GM21381 (cell line): Measurements from ENCODE around the gene CHRNE.
"Not testable (repeated sequence)": the region's sequence is repeated elsewhere in the genome, so short reads cannot be mapped to it uniquely, and the experiment has no call there.

Experiments used
- ATAC-seq: cut with Tn5 transposase; IDR thresholded peaks from one replicate; pipeline ENCODE4 v1.9.1; 2021; ENCODE audit warnings: mild to moderate bottlenecking, moderate library complexity; ENCODE audit not compliant: unreplicated experiment

CHRNE gene

GRCh38 chr17:4908301-4908700 lies 5.4 kb upstream of the CHRNE start:
- no peak for ATAC-seq

DNA sequence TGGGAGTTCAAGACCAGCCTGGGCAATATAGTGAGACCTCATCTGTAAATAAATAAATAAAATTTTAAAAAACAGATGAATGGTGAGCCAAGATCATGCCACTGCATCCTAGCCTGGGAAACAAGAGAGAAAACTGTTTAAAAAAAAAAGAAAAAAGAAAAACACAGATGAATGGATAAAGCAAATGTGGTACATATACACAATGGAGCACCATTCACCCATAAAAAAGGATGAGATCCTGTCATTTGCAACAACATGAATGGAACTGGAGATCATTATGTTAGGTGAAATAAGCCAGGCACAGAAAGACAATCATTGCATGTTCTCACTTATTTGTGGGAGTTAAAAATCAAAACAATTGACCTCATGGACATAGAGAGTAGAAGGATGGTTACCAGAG lies 3.7 kb upstream of the CHRNE start:
- ATAC-seq = not testable (repeated sequence)

DNA sequence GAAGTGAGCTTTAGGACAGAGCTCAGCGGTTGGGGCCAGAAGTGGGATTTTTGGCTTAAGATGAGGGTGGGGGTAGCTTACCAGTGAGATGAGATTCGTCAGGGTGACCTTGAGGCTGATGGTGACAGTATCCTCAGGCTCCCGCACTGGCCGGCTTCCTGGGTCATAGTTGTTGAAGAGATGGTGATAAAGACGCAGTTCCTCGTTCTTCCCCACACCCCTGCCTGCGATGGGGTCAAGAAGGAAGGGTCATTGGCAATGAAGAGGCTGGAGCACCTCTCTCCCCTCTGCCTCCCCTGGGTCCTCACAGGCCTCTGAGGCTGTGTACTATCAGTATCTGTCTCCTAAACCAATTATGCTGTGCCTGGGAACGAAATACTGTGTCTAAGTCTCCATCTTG lies 358 bp downstream of the CHRNE start:
- no peak for ATAC-seq

GRCh38 chr17:4901648-4902344 lies 1.1 kb downstream of the CHRNE start:
- no peak for ATAC-seq

DNA sequence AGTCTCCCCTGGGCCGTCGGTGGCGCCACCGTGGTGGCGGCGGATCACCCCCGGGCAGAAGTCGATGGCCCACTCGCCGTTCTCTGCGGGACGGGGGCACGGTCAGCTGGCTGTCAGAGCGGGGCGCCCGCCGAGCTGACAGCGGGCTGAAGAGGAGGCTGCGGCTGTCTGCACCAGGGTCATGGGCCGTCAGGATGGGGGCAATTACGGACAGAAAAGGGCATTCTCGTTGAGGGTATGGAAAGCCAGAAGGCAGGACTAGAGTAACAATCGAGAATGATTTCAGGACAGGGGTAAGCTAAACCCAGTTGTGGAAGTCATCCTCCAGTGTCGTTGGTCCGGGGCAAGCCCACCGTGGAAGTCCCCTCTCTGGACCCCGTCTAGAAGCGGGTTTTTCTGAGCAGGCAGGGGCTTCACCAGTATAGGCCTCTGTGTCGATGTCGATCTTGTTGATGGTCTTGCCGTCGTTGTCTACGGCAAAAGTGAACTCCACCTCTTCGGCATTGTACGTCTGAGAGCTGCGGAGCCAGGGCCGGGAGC lies 1.7 kb downstream of the CHRNE start:
- ATAC-seq = no peak

GRCh38 chr17:4900231-4901107 lies 2.4 kb downstream of the CHRNE start:
- ATAC-seq = no peak

DNA sequence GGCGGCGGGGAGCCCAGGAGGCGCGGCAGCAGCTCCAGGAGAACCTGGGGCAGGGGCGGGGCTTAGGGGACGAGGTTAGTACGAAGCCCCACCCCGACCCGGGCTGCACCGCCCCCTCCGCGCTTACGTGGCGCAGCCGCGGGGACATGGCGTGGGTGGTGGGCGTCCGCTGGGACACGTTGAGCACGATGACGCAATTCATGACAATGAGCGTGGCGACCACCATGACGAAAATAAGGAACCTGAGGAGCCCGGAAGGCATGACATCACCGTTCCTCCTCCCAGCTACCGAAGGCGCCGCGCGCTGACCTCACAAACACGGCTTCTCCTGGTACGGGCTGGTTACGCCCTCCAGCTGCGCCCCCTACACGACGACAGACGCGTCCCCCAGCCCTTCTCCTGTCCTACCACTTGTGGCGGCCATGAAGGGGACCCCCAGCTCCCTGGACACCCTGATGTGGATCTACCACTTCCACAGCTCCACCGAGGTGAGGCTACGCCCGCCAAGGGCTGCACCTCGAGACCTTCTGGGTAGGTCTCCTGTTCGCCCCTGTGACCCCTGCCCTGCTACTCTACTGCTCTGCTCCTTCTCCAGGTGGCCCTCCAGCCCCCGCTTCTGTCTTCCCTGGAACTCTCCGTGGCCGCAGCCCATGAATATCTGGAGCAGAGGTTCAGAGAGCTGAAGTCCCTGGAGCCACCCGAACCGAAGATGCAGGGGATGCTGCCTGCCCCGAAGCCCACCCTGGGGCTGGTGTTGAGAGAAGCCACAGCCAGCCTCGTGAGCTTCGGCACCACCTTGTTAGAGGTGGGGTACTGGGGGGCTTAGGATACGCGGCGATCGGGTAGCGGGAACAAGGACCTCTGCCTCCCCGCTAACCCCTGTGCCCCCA lies 3.3 kb downstream of the CHRNE start, which contains the start of gene C17orf107:
Gene C17orf107 (plus strand): TSS at position 196 of the 890 bp plus-strand sequence. CDS start 227 bp downstream, at position 423.
- no peak for ATAC-seq

- no peak for ATAC-seq
Measured at GRCh38 chr17:4898927-4899326, 4.0 kb downstream of the CHRNE start.

- ATAC-seq = no peak
Measured at GRCh38 chr17:4898351-4898750, 4.5 kb downstream of the CHRNE start.

DNA sequence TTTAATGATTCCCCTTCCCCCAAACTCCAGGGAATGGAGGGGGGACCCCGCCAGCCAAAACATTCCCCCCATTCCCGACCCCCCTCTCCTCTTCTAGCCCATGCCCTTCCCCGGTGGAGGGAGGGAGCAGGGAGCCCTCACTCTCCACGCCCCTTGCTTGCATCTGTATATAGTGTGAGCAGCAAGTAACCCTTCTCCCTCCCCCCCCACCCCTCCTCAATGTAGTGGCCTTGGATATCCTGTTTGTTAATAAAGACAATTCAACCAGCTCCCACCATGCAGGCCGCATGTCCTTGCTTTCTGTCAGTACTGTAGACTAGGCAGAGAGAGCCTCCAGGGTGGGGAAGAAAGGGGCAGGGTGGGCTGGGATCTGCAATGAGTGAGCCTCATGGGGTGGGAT lies 5.1 kb downstream of the CHRNE start:
- no peak for ATAC-seq

- ATAC-seq = no peak
Measured at GRCh38 chr17:4897198-4897687, 5.7 kb downstream of the CHRNE start.

DNA sequence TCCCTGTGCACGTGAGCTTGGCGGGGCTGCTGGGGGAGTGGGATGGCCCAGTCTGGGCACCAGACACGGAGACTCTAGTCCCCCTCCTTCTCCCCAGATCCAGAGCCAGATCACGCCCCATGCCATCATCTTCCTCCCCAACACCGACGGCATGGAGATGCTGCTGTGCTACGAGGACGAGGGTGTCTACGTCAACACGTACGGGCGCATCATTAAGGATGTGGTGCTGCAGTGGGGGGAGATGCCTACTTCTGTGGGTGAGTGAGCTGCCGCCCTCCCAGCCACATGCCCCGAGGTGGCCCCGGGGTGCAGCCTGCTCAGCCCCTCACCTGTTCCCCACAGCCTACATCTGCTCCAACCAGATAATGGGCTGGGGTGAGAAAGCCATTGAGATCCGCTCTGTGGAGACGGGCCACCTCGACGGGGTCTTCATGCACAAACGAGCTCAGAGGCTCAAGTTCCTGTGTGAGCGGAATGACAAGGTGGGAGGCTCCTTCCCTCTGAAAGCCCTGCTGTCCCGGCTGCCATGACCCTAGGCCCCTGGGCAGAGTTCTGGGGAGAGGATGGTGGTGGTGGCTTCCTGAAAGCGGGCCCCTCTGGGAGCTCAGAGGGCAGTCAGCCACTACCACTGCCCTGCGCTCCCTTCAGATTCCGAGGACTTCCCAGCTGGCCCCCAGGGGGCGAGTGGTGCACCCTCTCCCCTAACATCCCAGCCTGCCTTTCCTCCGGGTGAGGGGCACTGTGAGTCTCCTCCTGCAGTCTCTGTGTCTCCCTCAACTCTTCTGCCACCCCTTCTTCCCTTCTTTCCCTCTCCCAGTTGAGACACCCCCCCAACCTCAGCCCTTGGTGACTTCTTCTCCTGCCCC lies 6.3 kb downstream of the CHRNE start:
- ATAC-seq = no peak

GRCh38 chr17:4895657-4896331 lies 7.1 kb downstream of the CHRNE start:
- no peak for ATAC-seq

GRCh38 chr17:4895121-4895520 lies 7.8 kb downstream of the CHRNE start:
- no peak for ATAC-seq

- ATAC-seq = no peak
Measured at GRCh38 chr17:4893721-4894560, 9.0 kb downstream of the CHRNE start.

DNA sequence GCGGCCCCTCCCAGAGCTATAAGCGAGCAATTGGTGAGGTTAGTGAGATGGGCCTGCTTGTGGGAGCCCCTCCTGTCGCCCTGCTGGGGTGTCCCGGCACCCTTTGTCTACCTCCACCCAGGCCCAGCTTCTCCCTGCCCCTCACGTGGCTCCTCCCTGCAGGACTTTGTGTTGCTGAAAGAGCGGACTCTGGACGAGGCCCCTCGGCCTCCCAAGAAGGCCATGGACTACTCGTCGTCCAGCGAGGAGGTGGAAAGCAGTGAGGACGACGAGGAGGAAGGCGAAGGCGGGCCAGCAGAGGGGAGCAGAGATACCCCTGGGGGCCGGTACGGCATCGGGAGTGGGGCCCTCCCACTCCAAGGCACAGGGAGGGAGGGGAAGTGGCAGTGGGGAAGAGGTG lies 9.6 kb downstream of the CHRNE start:
- no peak for ATAC-seq

GRCh38 chr17:4892499-4893221 lies 10.2 kb downstream of the CHRNE start:
- ATAC-seq = no peak
